Calu3 (cell line): Measurements from ENCODE around the gene TBX19. TPM values are rescaled to one million over a fixed set of nuclear protein-coding genes. Genes with fewer than 3 reads are reported as not detected.

ENCODE experiments used
- BruUV-seq: library from RNA; stranded (reverse); fragments of 400-500 nt; replicated peaks from 2 replicates; lab custom pipeline; 2021; lab: Mats Ljungman, UMichigan
- CTCF ChIA-PET: fragments of 300-600 bp; sonication (Branson Sonifier 250); formaldehyde crosslinking; loops from one replicate; lab custom pipeline; 2022; ENCODE audit warnings: antibody characterized with exemption; lab: Charles Lee
- DNase-seq: peaks from one replicate; pipeline ENCODE4 v3.0.0; 2022
- H3K27ac Mint-ChIP-seq: one replicate; pipeline ENCODE4 v1.8.0; 2022; ENCODE audit warnings: mixed read lengths; ENCODE audit not compliant: unreplicated experiment
- H3K27me3 Mint-ChIP-seq: one replicate; pipeline ENCODE4 v1.8.0; 2022; ENCODE audit warnings: mixed read lengths; ENCODE audit not compliant: unreplicated experiment
- H3K36me3 Mint-ChIP-seq: one replicate; pipeline ENCODE4 v1.8.0; 2022; ENCODE audit warnings: mild to moderate bottlenecking, moderate library complexity, mixed read lengths; ENCODE audit not compliant: insufficient read depth, unreplicated experiment
- H3K4me1 Mint-ChIP-seq: one replicate; pipeline ENCODE4 v1.8.0; 2022; ENCODE audit warnings: mild to moderate bottlenecking, low read depth, mixed read lengths; ENCODE audit not compliant: unreplicated experiment
- H3K4me3 Mint-ChIP-seq: one replicate; pipeline ENCODE4 v1.8.0; 2022; ENCODE audit warnings: mild to moderate bottlenecking, low read depth, moderate library complexity, mixed read lengths; ENCODE audit not compliant: unreplicated experiment
- H3K9me3 Mint-ChIP-seq: one replicate; pipeline ENCODE4 v1.8.0; 2022; ENCODE audit warnings: low read depth, mixed read lengths; ENCODE audit not compliant: unreplicated experiment
- intact Hi-C: fragments of 100-400 bp; cut with micrococcal nuclease; formaldehyde crosslinking; loops from one replicate; pipeline ENCODE4 v1.10.0; 2022; ENCODE audit not compliant: unreplicated experiment
- total RNA-seq: library from RNA; stranded (reverse); gene quantifications from 2 replicates; pipeline ENCODE4 v1.2.3, GENCODE V29; 2022
- TF ChIP-seq, protein P1 (sequence below): fragments of 200-600 bp; IDR thresholded peaks from one replicate; pipeline ENCODE4 v1.8.0; 2022; ENCODE audit warnings: antibody characterized with exemption; ENCODE audit not compliant: unreplicated experiment

TBX19 gene
- total RNA-seq, 1 experiment from 2014 or later, result 3.5 TPM

DNA sequence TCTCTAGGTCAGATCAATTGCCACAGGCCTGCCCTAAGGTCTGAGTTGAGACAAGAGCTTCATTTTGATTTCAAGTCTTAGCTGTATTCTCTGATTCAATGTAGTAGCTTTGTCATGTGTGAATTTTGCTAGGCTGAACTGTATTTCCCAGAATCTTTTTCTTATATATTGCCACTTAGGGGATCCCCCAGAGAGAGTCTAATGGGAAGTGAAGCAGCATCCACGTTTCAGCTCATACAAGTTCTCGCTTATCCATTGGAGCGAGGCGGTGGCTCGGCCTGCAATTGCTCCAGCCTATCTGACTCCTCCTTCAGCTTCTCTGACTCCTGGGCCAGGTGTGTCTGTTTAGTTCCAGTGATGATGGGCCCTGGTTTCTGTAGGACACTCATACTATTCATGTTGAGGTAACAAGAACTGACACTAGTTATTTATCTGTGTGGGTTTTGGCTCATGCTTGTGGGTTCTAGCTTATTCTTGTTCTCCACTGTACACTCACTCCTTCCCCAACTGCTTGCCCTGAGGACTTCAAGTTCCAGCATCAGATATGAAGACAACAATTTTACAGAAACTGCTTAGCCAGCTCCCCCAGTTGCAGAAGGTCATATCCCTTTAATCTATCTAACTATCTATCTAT is 48.2 kb downstream of the TBX19 start:
- H3K9me3 Mint-ChIP-seq, result peaks cover 2% of the 10 kb centered on the region
- no peak overlapping the region for H3K4me3 Mint-ChIP-seq
- intact Hi-C loops, result no loop called here
- no peak overlapping the region for H3K27ac Mint-ChIP-seq
- BruUV-seq, result no TSS peak
- H3K27me3 Mint-ChIP-seq, result no peaks in the 10 kb centered on the region
- TF ChIP-seq, protein P1, sequence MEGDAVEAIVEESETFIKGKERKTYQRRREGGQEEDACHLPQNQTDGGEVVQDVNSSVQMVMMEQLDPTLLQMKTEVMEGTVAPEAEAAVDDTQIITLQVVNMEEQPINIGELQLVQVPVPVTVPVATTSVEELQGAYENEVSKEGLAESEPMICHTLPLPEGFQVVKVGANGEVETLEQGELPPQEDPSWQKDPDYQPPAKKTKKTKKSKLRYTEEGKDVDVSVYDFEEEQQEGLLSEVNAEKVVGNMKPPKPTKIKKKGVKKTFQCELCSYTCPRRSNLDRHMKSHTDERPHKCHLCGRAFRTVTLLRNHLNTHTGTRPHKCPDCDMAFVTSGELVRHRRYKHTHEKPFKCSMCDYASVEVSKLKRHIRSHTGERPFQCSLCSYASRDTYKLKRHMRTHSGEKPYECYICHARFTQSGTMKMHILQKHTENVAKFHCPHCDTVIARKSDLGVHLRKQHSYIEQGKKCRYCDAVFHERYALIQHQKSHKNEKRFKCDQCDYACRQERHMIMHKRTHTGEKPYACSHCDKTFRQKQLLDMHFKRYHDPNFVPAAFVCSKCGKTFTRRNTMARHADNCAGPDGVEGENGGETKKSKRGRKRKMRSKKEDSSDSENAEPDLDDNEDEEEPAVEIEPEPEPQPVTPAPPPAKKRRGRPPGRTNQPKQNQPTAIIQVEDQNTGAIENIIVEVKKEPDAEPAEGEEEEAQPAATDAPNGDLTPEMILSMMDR, result no peak
- H3K4me1 Mint-ChIP-seq, result no peaks in the 10 kb centered on the region
- CTCF ChIA-PET, result interaction anchor here (0.5 to 1.2 kb wide), 2 partner anchors 93 to 164 kb away, joined by 3 to 4 read pairs; no protein-coding TSS in a partner anchor
- no peaks in the 10 kb centered on the region for H3K36me3 Mint-ChIP-seq
- DNase-seq, result no peak

DNA sequence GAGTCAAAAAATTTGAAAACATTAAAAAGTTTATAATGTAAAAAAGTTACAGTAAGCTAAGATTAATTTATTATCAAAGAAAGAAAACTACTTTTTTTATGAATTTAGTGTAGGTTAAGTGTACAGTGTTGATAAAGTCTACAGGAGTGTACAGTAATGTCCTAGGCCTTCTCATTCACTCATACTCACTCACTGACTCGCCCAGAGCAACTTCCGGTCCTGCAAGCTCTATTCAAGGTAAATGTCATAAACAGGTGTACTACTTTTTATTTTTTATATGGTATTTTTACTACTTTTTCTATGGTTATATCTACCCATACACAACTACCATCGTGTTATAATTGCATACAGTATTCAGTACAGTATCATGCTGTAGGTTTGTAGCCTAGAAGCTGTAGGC is 49.6 kb downstream of the TBX19 start:
- Mint-ChIP-seq H3K27ac (no peak overlapping the region), H3K4me3 (no peak overlapping the region), H3K4me1 (no peaks in the 10 kb centered on the region), H3K27me3 (no peaks in the 10 kb centered on the region), H3K36me3 (no peaks in the 10 kb centered on the region), H3K9me3 (no peaks in the 10 kb centered on the region)
- BruUV-seq, result no TSS peak
- TF ChIP-seq, protein P1, result no peak
- intact Hi-C loops, result no loop called here
- no peak for DNase-seq
- CTCF ChIA-PET, result interaction anchor here (1.1 kb wide), 1 partner anchor 8 kb away, joined by 3 read pairs; no protein-coding TSS in a partner anchor

DNA sequence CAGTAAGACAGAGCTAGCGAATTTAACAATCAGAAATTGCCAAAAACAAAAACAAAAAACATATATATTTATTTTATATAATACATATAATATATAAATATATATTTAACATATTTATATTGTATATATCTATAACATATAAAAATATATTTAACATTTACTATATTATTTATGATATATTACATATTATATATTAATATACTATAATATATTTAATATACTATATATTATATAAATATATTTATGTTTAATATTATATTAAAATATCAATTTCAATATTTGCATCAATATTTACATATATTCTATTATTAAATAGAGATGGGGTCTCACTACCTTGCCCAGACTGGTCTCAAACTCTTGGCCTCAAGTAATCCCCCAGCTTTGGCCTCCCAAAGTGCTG is 50.9 kb downstream of the TBX19 start:
- Mint-ChIP-seq H3K9me3 (no peaks in the 10 kb centered on the region), H3K4me1 (no peaks in the 10 kb centered on the region), H3K36me3 (no peaks in the 10 kb centered on the region), H3K27me3 (no peaks in the 10 kb centered on the region), H3K27ac (no peak overlapping the region), H3K4me3 (no peak overlapping the region)
- no peak for DNase-seq
- CTCF ChIA-PET, result interaction anchor here (0.6 to 1.6 kb wide), 2 partner anchors 18 to 47 kb away, joined by 5 read pairs; no protein-coding TSS in a partner anchor
- TF ChIP-seq, protein P1, result no peak
- no TSS peak for BruUV-seq
- intact Hi-C loops, result no loop called here

DNA sequence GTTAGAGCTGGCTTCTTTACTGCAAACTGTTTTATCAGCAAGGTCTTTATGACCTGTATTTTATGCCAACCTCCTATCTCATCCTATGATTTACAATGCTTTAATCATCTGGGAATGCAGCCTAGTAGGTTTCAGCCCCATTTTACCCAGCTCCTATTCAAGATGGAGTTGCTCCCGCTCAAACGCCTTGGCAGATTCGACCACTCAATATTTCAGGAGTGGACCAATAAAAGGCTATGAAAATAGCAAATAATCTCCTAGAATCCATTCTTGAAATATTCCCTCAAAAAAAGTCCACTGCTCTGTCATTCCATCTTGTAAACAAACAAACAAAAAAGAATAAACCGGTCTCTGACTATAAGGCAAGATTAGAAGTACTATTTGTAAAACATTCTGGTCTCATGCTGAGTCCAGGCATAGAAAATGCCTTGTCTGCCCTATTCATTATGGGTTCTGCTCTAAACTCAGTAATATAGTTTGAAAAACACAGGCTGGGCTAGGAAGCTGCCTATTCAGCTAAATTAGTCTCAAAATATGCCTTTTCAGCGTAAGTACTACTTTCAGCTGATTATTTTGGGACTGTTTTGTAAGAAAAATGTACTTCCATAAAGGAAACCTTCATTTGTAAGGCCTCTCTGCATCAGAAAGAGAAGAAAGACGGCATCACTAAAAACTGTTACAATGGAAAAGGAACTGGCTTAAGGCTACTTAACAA is 53.0 kb downstream of the TBX19 start:
- H3K9me3 Mint-ChIP-seq, result no peaks in the 10 kb centered on the region
- no peaks in the 10 kb centered on the region for H3K36me3 Mint-ChIP-seq
- TF ChIP-seq, protein P1, result no peak
- BruUV-seq, result no TSS peak
- no peaks in the 10 kb centered on the region for H3K27me3 Mint-ChIP-seq
- CTCF ChIA-PET, result interaction anchor here (1.1 kb wide), 1 partner anchor 9 kb away, joined by 3 read pairs; no protein-coding TSS in a partner anchor
- DNase-seq, result no peak
- H3K4me1 Mint-ChIP-seq, result no peaks in the 10 kb centered on the region
- H3K4me3 Mint-ChIP-seq, result no peak overlapping the region
- no peak overlapping the region for H3K27ac Mint-ChIP-seq
- intact Hi-C loops, result no loop called here
